ENCODE results near the gene SLC9B2.

GRCh38 chr4:103012551-103012950, 64.0 kb downstream of the SLC9B2 start:
- no peak for TF ChIP-seq CTCF (IDR thresholded peaks at IDR 0.05)
- TF ChIP-seq IRF3 (IDR thresholded peaks at IDR 0.05; ENCODE audit: low read depth, low read length) = no peak
- no peak for TF ChIP-seq RAD21 (IDR thresholded peaks at IDR 0.05; ENCODE audit: low read length)
- no peak for TF ChIP-seq USF2 (IDR thresholded peaks at IDR 0.05; ENCODE audit: borderline replicate concordance, low read depth, low read length)
- no peak for TF ChIP-seq GABPA (IDR thresholded peaks at IDR 0.05; ENCODE audit: low read depth)
- TF ChIP-seq REST (IDR thresholded peaks at IDR 0.05; ENCODE audit: low read depth, low read length) = no peak
- no peak for TF ChIP-seq EP300 (IDR thresholded peaks at IDR 0.05; ENCODE audit: borderline replicate concordance in 1 of 2, low read depth in 1 of 2, low read length in 1 of 2)
- no peak for TF ChIP-seq ELF1 (IDR thresholded peaks at IDR 0.05)
- no peak for TF ChIP-seq GATA2 (CRISPR knock-in tag; IDR thresholded peaks at IDR 0.05)
- no peak for TF ChIP-seq POLR2AphosphoS5 (IDR thresholded peaks at IDR 0.05; ENCODE audit: low read depth, low read length)
- TF ChIP-seq CHD2 (IDR thresholded peaks at IDR 0.05; ENCODE audit: low read length, partially characterized antibody) = no peak
- no peak for TF ChIP-seq MAX (IDR thresholded peaks at IDR 0.05; ENCODE audit: low read depth)
